GM18511 (cell line): ENCODE measurements around the gene MTCL1.

Experiments used
- ATAC-seq: cut with Tn5 transposase; IDR thresholded peaks from one replicate; pipeline ENCODE4 v1.9.1; 2021; ENCODE audit warnings: mild to moderate bottlenecking, moderate library complexity; ENCODE audit not compliant: unreplicated experiment

Gene MTCL1

DNA sequence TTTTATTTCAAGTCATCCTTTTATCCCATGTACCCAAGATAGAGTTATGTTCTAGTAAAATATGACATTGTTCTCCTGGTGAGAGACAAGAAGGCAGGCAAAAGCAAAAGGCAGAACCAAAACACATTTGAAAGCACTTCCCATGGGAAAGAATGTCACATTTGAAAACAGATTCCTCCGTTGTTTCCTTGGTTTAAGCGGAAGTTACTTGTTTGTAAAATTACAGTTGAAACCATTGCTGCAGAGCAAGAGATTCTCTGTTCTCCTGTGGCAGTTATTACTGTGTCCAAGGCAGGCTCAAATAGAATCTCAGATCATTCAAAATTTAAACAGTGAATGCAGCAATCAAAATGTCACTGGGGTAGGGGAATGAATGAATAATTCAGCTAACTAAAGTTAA lies 149.6 kb downstream of the MTCL1 start:
- no peak for ATAC-seq

DNA sequence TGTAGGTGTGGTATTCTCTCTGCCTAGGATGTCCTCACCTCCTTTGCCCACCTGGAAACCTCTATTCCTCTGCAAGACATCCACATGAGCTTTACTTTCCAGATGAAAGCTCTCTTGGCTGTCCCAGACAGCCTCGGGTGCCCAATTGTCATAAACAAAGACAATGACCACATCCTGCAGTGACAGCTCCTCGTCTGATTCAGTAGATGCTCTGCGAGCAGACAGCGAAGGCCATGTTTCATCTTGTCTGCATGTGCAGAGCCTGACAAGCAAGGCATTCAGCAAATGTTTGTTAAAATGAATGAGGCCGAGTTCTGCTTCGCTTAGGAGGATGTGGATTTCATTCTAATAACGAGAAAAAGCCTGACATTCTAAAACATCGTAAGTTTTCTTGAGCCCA lies 150.9 kb downstream of the MTCL1 start:
- ATAC-seq = no peak

DNA sequence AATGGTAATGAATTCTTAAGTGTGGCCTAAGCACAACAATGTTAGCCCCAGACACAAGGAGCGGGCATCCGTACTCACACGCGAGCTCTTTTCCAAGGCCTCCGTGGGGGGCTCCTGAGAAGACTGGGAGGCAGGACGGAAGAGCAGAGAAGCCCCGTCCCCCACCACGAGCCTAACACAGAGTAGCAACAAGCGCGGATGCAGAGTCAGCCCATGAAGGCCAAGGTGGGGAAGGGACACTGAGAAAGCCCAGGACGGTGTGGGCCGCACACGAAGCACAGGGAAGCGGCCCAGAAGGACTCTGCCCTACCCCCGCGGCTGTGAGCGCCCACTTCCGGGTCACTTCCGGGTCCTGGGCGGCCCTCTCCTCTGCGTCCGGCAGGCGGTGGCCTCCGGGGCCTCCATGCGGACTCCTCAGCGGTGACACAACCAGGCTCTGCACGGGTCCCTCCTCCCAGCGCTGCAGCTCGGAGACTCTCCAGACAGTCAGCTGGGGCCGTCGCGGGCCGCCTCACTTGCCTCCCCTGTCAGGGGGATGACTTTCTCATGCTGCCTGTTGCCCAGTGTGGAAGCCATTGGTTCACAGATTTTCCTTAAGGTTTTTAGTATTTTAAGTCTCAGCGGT lies 151.5 kb downstream of the MTCL1 start:
- ATAC-seq = no peak

DNA sequence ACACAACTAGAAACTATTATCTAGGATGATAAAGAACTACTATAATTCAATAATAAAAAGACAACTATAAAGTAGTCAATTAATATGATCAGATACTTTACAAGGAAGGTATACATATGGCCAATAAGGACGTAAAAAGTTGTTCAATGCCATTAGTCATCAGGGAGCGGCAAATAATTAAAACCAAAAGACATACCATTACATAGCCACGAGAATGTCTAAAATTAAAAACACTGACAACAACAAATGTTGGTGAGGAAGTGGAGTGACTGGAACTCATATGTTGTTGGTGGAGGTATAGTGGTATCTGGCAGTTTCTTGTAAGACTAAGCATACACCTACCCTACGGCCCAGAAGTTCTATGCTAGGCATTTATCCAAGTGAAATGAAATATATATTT lies 152.4 kb downstream of the MTCL1 start:
- no peak for ATAC-seq

DNA sequence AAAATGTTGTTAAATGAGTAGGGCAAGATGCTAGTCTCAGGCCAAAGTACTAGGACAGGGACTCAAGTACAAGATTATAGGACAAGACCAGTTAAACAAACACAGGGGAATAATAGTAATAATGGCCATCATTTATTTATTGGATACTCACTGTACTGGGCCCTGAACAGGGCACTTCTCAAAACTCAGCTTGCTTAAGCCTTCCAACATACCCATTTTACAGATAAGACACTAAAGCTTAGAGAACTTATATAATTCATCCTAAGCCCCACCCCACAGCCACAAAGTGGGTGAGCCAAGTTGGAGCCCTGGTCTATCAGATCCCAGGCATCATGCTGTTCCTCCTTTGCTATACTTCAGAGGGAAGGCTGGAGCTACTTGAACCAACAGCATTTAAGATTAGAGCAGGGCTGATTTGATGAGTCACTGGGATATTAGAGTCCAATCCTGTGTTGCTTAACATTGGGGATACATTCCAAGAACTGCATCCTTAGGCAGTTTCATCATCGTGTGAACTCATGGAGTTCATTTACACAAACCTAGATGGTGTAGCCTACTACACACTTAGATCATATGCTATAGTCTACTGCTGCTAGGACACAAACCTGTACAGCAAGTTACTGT lies 153.6 kb downstream of the MTCL1 start:
- no peak for ATAC-seq

DNA sequence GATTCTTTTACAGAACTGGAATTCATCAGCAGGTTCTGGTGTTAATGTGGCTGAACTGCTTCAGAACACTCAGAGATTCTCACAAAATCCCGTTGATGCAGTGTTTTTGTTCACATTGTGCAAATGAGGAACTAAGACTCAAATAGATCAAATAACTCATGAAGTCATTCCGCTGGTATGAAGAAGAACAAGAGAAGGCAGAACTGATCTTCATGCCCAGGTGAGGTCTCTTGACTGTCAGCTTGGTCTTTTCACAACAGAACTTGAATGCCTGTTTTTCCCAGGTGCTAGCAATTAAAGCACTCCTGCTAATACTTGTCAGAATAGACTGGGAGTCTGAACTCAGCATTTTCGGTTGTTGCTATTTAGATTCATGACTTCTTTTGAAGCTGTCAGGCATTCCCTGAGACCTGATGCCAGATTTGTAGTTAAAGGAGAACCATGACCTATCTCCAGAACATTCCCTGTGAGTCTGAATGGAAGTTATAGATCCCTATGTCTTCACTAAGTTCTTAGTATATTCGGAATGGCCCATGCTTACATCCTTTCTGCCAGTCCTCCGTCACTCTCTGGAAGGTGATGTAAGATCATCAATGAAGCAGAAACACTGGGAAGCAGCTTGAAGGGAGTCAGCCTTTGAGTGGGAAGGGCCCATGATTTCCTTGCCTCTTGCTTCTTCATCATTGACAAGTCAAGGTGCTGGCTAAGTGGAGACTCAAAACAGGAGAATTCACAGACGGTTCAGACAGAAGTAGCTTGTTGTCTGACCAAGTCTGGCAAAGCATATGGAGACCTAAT lies 155.7 kb downstream of the MTCL1 start:
- ATAC-seq = no peak

DNA sequence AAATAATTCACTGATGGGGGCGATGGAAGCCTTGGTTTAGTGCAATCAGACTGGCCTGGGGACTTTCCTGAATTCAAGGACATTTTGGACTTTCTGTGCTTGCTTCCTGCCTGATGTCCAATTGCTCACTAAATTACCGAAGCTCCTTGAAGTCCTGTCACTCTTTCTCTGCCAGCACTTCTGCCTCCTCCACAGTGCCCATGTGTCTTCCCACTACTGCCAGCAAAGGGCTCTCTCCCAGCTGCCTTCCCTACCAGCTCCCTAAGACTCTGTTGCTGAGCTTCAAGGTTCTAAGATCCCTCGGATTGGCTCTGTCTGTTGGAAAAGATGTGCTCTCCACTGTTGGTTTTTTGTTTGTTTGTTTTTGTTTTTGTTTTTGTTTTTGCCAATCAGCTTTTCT lies 158.1 kb downstream of the MTCL1 start:
- ATAC-seq = no peak

DNA sequence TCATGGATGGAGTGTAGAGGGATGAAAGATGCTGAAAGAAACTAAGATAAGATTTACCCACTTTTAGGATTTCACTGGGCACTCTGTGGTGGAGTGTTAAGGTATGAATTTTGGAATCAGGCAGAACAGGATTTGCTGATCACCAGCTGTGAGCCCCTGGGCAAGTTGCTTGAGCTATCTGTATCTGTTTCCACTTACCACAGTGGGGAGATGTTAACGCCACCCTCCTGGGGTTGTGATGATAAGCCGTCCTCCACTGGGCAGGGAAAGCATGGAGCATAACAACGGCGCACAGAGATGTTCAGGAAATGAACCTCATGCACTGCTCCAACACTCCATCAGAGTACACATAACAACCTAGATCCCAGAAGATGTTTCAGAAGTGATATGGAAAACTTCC lies 160.6 kb downstream of the MTCL1 start:
- no peak for ATAC-seq

DNA sequence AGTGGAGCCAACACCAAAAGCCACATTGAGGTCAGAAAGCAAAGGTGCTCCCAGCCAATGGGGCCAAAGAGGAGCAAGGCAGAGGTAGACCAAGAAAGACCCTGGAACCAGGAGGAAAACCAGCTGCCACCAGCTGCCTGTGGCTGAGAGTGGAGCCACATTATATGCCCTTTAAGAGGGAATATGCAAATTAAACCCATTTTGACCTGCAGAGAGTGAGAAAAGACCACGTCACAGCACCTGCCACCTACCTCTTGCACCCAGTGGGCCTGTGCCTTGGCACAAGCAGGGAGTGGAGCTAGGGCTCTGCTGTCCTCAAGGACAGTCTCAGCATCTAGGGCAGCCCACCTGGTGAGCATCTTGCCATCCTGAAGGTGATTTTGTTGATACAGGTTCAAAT lies 161.3 kb downstream of the MTCL1 start:
- no peak for ATAC-seq

DNA sequence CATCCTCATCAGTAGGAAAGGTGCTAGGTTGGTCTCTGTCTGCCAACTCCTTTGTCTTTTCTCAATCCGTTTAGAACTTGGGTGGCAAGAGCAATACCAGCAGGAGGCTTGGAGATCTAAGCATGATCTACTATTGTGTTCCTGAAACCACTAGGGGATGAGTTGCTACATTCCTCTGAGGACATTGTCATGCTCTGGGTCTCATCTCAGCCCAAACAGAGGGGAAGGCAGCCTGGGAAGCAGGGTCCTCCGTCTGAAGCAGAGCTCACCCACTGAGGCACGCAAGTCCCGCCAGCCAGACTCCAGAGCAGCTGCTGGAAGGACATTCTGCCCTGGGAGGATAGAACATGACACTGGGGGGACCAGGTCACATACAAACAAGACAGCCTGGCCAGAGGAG lies 162.9 kb downstream of the MTCL1 start:
- no peak for ATAC-seq

DNA sequence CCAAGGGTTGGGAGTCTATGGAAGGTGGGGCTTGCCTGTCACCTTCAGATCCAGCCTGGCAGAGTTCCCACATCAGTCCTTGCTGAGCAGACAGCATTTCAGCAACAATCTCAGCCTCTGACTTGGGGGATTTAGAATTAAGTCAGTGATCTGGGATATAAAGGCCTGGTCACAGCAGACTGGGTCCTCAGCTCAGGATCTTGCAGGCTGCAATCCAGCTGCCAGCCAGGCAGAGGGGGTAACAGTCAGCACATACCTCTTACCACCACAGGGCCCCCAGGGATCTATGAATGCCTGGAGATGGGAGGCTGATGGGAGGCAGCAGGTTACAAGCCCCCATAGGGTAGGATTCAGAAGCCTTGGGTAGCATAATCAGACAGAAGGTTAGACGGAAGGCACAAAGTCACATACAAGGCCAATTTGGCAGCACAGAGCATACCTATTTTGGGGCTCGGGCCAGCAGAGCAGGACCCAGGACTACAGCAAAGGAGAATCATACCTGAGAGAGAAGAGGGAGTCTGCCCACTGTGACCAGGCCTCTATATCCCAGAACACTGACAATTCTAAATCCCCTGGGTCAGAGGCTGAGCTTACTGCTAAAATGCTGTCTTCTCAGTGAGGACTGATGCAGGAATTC lies 163.5 kb downstream of the MTCL1 start:
- no peak for ATAC-seq

DNA sequence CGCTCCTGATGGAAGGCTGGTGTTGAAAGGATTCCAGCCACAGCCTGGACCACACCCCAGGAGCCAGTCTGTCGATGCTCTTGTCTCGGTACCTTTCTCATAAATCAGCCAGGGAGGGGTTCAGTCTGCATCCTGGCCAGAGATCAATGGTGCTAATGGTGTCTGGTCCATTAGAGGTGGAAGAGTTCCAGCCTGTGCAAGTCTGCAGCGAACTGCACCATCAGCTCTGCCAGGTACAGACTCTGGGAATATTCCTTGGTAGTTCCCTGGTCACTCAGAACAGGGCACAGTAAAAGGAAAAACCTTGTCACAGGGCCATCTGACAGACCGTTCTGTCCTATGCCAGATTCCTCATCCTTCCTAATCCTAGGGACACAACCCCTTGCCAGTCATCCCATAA lies 164.3 kb downstream of the MTCL1 start:
- ATAC-seq = no peak

DNA sequence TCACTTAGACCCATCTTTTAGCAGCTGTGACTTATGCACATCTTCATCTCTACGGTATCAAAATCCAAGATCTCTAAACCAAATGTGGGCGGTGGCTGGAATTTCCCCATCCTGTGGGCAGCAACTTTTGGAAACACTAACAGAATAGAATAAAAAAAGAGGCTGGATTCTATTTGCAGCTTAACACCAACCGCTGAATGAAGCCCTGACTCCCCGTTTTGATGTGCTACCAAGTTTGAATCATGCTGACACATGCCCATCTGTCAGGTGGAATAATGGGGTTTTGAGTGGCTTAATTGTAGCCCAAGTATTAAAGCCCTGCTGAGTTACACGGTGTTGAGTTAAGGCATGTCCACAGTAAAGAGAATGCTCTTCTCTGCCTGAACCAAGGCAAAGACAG lies 165.2 kb downstream of the MTCL1 start:
- ATAC-seq = no peak

DNA sequence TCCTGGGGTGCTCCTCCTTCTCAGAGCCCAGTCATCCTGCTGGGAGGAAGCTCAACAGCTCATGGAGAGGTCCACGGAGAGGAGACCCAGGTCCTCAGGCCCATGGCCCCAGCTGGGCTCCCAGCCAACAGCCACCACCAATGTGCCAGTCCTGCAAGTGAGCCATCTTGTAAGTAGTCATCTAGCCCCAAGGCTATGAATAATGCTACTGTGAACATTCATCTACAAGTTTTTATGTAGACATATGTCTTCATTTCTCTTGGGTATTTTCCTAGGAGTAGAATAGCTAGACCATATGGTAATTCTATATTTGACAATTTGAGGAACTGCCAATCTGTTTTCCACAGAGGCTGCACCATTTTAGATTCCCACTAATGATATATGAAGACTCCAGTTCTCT lies 166.1 kb downstream of the MTCL1 start:
- no peak for ATAC-seq

DNA sequence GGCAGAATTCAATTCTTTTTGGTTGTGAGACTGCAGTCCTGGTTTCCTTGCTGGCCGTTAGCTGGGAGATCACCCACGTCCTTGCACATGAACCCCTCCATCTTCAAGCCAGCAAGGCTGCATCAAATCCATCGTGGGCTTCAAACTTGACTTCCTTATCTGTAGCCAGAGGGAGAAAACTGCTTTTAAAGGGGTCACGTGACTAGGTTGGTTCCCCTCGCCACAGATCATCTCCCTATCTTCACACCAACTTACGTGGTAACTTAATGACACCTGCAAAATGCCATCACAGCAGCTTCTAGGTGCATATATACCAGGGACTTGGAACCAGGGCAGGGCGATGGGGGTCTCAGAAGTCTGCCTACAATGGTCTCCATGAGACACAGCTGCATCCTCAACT lies 169.5 kb downstream of the MTCL1 start:
- no peak for ATAC-seq

DNA sequence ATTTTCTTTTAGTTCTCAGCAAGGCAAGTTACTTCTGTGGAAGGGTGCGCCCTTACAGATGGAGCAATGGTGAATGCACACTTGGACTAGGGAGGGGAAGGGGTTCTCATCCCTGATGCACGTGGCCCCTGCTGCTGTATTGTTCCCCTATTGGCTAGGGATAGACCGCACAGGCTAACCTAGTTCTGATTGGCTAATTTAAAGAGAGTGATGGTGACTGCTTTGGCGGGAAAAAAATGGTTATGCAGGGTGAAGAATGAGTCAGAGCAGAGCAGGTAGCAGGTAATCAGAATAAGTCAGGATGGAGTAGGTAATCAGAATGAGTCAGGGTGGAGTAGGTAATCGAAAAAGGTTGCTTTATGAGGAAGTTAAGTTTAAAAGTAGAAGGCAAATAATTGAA lies 171.5 kb downstream of the MTCL1 start:
- no peak for ATAC-seq

DNA sequence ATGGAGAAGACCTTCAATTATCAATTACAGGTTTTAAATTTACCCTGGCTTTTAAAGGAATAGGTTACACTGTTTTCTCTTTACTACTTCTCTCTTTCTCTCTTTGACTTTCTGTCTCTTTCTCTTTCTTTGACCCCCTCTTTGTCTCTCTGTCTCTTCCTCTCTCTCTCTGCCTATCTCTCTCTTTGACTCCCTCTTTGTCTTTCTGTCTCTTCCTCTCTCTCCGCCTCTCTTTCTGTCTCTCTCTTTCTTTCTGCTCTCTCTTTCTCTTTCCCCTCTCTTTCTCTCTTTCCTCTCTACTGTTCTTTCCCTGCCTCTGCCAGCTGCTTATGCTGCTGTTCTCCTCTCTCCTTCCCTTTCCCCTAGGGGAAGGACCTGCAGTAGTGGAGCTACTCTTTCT lies 175.7 kb downstream of the MTCL1 start:
- no peak for ATAC-seq
